Upper lobe of left lung (tissue), 4 donors: Measurements from ENCODE around the gene GPR108.

Source experiments
- EP300 ChIP-seq, 4 donors: sonication (generic); formaldehyde crosslinking; IDR thresholded peaks; one replicate each; pipeline ENCODE4 v1.5.1; 2017; ENCODE audit warnings: antibody characterized with exemption in 4 of 4, control low read depth in 2 of 4
- POLR2A ChIP-seq, 4 donors: fragments of 450-650 bp; IDR thresholded peaks; one replicate each; pipeline ENCODE4 v1.5.1; 2016 to 2017; ENCODE audit warnings: antibody characterized with exemption in 4 of 4, mild to moderate bottlenecking in 2 of 4
- POLR2AphosphoS5 ChIP-seq, 2 donors: sonication (generic); formaldehyde crosslinking; IDR thresholded peaks; one replicate each; pipeline ENCODE4 v1.5.1; 2017; ENCODE audit warnings: antibody characterized with exemption in 2 of 2
- TF ChIP-seq, protein P1 (sequence below), 6 experiments: fragments of 450-650 bp in 4 of 6; fragments of 200-600 bp in 2 of 6; sonication (generic) in 2 of 6; IDR thresholded peaks; one replicate each; pipeline ENCODE4 v1.5.1; 2016 to 2019; ENCODE audit warnings: antibody characterized with exemption in 6 of 6

GRCh38 chr19:6723738-6724137 is 13.6 kb downstream of the GPR108 start:
- TF ChIP-seq, protein P1, sequence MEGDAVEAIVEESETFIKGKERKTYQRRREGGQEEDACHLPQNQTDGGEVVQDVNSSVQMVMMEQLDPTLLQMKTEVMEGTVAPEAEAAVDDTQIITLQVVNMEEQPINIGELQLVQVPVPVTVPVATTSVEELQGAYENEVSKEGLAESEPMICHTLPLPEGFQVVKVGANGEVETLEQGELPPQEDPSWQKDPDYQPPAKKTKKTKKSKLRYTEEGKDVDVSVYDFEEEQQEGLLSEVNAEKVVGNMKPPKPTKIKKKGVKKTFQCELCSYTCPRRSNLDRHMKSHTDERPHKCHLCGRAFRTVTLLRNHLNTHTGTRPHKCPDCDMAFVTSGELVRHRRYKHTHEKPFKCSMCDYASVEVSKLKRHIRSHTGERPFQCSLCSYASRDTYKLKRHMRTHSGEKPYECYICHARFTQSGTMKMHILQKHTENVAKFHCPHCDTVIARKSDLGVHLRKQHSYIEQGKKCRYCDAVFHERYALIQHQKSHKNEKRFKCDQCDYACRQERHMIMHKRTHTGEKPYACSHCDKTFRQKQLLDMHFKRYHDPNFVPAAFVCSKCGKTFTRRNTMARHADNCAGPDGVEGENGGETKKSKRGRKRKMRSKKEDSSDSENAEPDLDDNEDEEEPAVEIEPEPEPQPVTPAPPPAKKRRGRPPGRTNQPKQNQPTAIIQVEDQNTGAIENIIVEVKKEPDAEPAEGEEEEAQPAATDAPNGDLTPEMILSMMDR (IDR thresholded peaks at IDR 0.05): no peak
- TF ChIP-seq POLR2A (IDR thresholded peaks at IDR 0.05) (no peak), POLR2AphosphoS5 (IDR thresholded peaks at IDR 0.05) (no peak), EP300 (IDR thresholded peaks at IDR 0.05) (no peak)
